WTC11 (cell line): ENCODE results near the gene MAMLD1. TPM values are rescaled to one million over a fixed set of nuclear protein-coding genes. Genes with fewer than 3 reads are reported as not detected.

Experiments used
- ATAC-seq: fragments of 200-7000 bp; cut with Tn5 transposase; 2 replicates; pipeline ENCODE4 v1.10.0; 2021; ENCODE audit warnings: mild to moderate bottlenecking, moderate library complexity
- CTCF ChIA-PET: fragments of 300-600 bp; sonication (Branson Sonifier 250); formaldehyde crosslinking; loops from one replicate; lab custom pipeline; 2021; ENCODE audit warnings: antibody characterized with exemption; lab: Charles Lee
- POLR2A ChIA-PET: fragments of 350-600 bp; sonication (Branson Sonifier 250); formaldehyde crosslinking; loops from one replicate; lab custom pipeline; 2021; ENCODE audit warnings: antibody characterized with exemption; lab: Charles Lee
- DNase-seq: peaks from one replicate; pipeline ENCODE4 v3.0.0; 2021; ENCODE audit warnings: low spot score
- H3K27ac Mint-ChIP-seq: 2 replicates; pipeline ENCODE4 v1.8.0; 2021; ENCODE audit warnings: mixed read lengths
- H3K27me3 Mint-ChIP-seq: 2 replicates; pipeline ENCODE4 v1.8.0; 2021; ENCODE audit warnings: low read depth, mild to moderate bottlenecking, moderate library complexity, mixed read lengths
- H3K36me3 Mint-ChIP-seq: 2 replicates; pipeline ENCODE4 v1.8.0; 2021; ENCODE audit warnings: mixed read lengths
- H3K4me1 Mint-ChIP-seq: 2 replicates; pipeline ENCODE4 v1.8.0; 2022; ENCODE audit warnings: mixed read lengths
- H3K4me3 Mint-ChIP-seq: 2 replicates; pipeline ENCODE4 v1.8.0; 2021; ENCODE audit warnings: mild to moderate bottlenecking, moderate library complexity, mixed read lengths
- H3K9me3 Mint-ChIP-seq: 2 replicates; pipeline ENCODE4 v1.8.0; 2021; ENCODE audit warnings: mixed read lengths
- CREM ChIP-seq: sonication (generic); formaldehyde crosslinking; IDR thresholded peaks from 2 replicates; pipeline ENCODE4 v1.8.1; 2022; ENCODE audit warnings: mild to moderate bottlenecking, missing genetic modification reagents, moderate library complexity
- JUN ChIP-seq: sonication (generic); formaldehyde crosslinking; IDR thresholded peaks from 2 replicates; pipeline ENCODE4 v1.8.0; 2023; ENCODE audit warnings: mild to moderate bottlenecking, missing genetic modification reagents
- MAX ChIP-seq: sonication (generic); formaldehyde crosslinking; IDR thresholded peaks from 2 replicates; pipeline ENCODE4 v1.8.0; 2022; ENCODE audit warnings: mild to moderate bottlenecking, missing genetic modification reagents
- NFATC4 ChIP-seq: fragments of 250-450 bp; sonication (Bioruptor Pico); IDR thresholded peaks from 2 replicates; pipeline ENCODE4 v1.9.0; 2021; ENCODE audit warnings: mild to moderate bottlenecking
- NR3C1 ChIP-seq: sonication (generic); formaldehyde crosslinking; conservative IDR thresholded peaks from 2 replicates; pipeline ENCODE4 v1.8.1; 2023; ENCODE audit warnings: low read depth, mild to moderate bottlenecking, missing genetic modification reagents
- TCF7 ChIP-seq: sonication (generic); formaldehyde crosslinking; IDR thresholded peaks from 2 replicates; pipeline ENCODE4 v1.8.0; 2022; ENCODE audit warnings: mild to moderate bottlenecking, low read depth, missing genetic modification reagents, moderate library complexity
- ZBTB21 ChIP-seq: sonication (generic); formaldehyde crosslinking; IDR thresholded peaks from 2 replicates; pipeline ENCODE4 v1.8.1; 2023; ENCODE audit warnings: mild to moderate bottlenecking, missing genetic modification reagents, borderline replicate concordance
- ZNF219 ChIP-seq: sonication (generic); formaldehyde crosslinking; IDR thresholded peaks from 2 replicates; pipeline ENCODE4 v1.8.0; 2023; ENCODE audit warnings: missing genetic modification reagents, mild to moderate bottlenecking, borderline replicate concordance
- ZNF317 ChIP-seq: sonication (generic); formaldehyde crosslinking; IDR thresholded peaks from 2 replicates; pipeline ENCODE4 v1.8.1; 2023; ENCODE audit warnings: low read depth, mild to moderate bottlenecking, moderate library complexity, missing genetic modification reagents, borderline replicate concordance
- ZNF416 ChIP-seq: fragments of 250-450 bp; sonication (Bioruptor Pico); IDR thresholded peaks from 2 replicates; pipeline ENCODE4 v1.9.0; 2021; ENCODE audit warnings: mild to moderate bottlenecking, inconsistent platforms
- total RNA-seq: library from RNA; stranded (reverse); gene quantifications from 3 replicates; pipeline ENCODE4 v1.2.3, GENCODE V29; 2021
- TF ChIP-seq, protein P1 (sequence below): sonication (generic); formaldehyde crosslinking; IDR thresholded peaks from 2 replicates; pipeline ENCODE4 v1.8.0; 2023; ENCODE audit warnings: missing genetic modification reagents
- TF ChIP-seq, protein P2 (sequence below): fragments of 250-450 bp; sonication (Bioruptor Pico); IDR thresholded peaks from 2 replicates; pipeline ENCODE4 v1.9.0; 2021; ENCODE audit warnings: mild to moderate bottlenecking
- TF ChIP-seq, protein P3 (sequence below): sonication (generic); formaldehyde crosslinking; IDR thresholded peaks from 2 replicates; pipeline ENCODE4 v1.8.1; 2022; ENCODE audit warnings: low read depth, missing genetic modification reagents, borderline replicate concordance
- TF ChIP-seq, protein P4 (sequence below): sonication (generic); formaldehyde crosslinking; IDR thresholded peaks from 2 replicates; pipeline ENCODE4 v1.8.0; 2022; ENCODE audit warnings: missing genetic modification reagents
- TF ChIP-seq, protein P5 (sequence below): sonication (generic); formaldehyde crosslinking; IDR thresholded peaks from 2 replicates; pipeline ENCODE4 v1.8.1; 2023; ENCODE audit warnings: mild to moderate bottlenecking, missing genetic modification reagents, moderate library complexity
- TF ChIP-seq, protein P6 (sequence below): sonication (generic); formaldehyde crosslinking; IDR thresholded peaks from 2 replicates; pipeline ENCODE4 v1.8.1; 2023; ENCODE audit warnings: mild to moderate bottlenecking, missing genetic modification reagents, borderline replicate concordance
- TF ChIP-seq, protein P7 (sequence below): sonication (generic); formaldehyde crosslinking; conservative IDR thresholded peaks from 2 replicates; pipeline ENCODE4 v1.8.1; 2023; ENCODE audit warnings: mild to moderate bottlenecking, low read depth, missing genetic modification reagents, moderate library complexity

The MAMLD1 gene
- total RNA-seq, 1 experiment from 2014 or later, result 0.35 TPM

GRCh38 chrX:150409486-150409885 lies 46.4 kb downstream of the MAMLD1 start:
- POLR2A ChIA-PET, result no interaction called here
- Mint-ChIP-seq H3K4me1 (peaks cover 9% of the 10 kb centered on the region), H3K9me3 (no peaks in the 10 kb centered on the region), H3K36me3 (no peaks in the 10 kb centered on the region), H3K4me3 (no peak overlapping the region), H3K27ac (no peak overlapping the region), H3K27me3 (no peaks in the 10 kb centered on the region)
- TF ChIP-seq, protein P1, sequence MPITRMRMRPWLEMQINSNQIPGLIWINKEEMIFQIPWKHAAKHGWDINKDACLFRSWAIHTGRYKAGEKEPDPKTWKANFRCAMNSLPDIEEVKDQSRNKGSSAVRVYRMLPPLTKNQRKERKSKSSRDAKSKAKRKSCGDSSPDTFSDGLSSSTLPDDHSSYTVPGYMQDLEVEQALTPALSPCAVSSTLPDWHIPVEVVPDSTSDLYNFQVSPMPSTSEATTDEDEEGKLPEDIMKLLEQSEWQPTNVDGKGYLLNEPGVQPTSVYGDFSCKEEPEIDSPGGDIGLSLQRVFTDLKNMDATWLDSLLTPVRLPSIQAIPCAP (CRISPR knock-in tag), result no peak
- TF ChIP-seq ZNF317 (CRISPR knock-in tag) (no peak), ZBTB21 (CRISPR knock-in tag) (no peak), TCF7 (CRISPR knock-in tag) (no peak), NR3C1 (CRISPR knock-in tag) (no peak), CREM (no peak), MAX (CRISPR knock-in tag) (no peak)
- TF ChIP-seq, protein P2, sequence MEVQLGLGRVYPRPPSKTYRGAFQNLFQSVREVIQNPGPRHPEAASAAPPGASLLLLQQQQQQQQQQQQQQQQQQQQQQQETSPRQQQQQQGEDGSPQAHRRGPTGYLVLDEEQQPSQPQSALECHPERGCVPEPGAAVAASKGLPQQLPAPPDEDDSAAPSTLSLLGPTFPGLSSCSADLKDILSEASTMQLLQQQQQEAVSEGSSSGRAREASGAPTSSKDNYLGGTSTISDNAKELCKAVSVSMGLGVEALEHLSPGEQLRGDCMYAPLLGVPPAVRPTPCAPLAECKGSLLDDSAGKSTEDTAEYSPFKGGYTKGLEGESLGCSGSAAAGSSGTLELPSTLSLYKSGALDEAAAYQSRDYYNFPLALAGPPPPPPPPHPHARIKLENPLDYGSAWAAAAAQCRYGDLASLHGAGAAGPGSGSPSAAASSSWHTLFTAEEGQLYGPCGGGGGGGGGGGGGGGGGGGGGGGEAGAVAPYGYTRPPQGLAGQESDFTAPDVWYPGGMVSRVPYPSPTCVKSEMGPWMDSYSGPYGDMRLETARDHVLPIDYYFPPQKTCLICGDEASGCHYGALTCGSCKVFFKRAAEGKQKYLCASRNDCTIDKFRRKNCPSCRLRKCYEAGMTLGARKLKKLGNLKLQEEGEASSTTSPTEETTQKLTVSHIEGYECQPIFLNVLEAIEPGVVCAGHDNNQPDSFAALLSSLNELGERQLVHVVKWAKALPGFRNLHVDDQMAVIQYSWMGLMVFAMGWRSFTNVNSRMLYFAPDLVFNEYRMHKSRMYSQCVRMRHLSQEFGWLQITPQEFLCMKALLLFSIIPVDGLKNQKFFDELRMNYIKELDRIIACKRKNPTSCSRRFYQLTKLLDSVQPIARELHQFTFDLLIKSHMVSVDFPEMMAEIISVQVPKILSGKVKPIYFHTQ (CRISPR knock-in tag), result no peak
- CTCF ChIA-PET, result no interaction called here
- DNase-seq (no peak), ATAC-seq (no peak)

GRCh38 chrX:150409964-150410363 lies 46.8 kb downstream of the MAMLD1 start:
- Mint-ChIP-seq H3K4me1 (peaks cover 9% of the 10 kb centered on the region), H3K36me3 (no peaks in the 10 kb centered on the region), H3K27me3 (no peaks in the 10 kb centered on the region), H3K4me3 (no peak overlapping the region), H3K9me3 (no peaks in the 10 kb centered on the region), H3K27ac (no peak overlapping the region)
- POLR2A ChIA-PET, result no interaction called here
- no peak for DNase-seq
- CTCF ChIA-PET, result interaction anchor here (1.1 kb wide), 1 partner anchor 45 kb away, joined by 3 read pairs; no protein-coding TSS in a partner anchor
- ATAC-seq, result no peak
- TF ChIP-seq ZNF416 (CRISPR knock-in tag) (no peak), ZNF219 (no peak), NFATC4 (CRISPR knock-in tag) (no peak), JUN (CRISPR knock-in tag) (no peak)
- TF ChIP-seq, protein P3, sequence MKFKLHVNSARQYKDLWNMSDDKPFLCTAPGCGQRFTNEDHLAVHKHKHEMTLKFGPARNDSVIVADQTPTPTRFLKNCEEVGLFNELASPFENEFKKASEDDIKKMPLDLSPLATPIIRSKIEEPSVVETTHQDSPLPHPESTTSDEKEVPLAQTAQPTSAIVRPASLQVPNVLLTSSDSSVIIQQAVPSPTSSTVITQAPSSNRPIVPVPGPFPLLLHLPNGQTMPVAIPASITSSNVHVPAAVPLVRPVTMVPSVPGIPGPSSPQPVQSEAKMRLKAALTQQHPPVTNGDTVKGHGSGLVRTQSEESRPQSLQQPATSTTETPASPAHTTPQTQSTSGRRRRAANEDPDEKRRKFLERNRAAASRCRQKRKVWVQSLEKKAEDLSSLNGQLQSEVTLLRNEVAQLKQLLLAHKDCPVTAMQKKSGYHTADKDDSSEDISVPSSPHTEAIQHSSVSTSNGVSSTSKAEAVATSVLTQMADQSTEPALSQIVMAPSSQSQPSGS (CRISPR knock-in tag), result no peak
- TF ChIP-seq, protein P4, sequence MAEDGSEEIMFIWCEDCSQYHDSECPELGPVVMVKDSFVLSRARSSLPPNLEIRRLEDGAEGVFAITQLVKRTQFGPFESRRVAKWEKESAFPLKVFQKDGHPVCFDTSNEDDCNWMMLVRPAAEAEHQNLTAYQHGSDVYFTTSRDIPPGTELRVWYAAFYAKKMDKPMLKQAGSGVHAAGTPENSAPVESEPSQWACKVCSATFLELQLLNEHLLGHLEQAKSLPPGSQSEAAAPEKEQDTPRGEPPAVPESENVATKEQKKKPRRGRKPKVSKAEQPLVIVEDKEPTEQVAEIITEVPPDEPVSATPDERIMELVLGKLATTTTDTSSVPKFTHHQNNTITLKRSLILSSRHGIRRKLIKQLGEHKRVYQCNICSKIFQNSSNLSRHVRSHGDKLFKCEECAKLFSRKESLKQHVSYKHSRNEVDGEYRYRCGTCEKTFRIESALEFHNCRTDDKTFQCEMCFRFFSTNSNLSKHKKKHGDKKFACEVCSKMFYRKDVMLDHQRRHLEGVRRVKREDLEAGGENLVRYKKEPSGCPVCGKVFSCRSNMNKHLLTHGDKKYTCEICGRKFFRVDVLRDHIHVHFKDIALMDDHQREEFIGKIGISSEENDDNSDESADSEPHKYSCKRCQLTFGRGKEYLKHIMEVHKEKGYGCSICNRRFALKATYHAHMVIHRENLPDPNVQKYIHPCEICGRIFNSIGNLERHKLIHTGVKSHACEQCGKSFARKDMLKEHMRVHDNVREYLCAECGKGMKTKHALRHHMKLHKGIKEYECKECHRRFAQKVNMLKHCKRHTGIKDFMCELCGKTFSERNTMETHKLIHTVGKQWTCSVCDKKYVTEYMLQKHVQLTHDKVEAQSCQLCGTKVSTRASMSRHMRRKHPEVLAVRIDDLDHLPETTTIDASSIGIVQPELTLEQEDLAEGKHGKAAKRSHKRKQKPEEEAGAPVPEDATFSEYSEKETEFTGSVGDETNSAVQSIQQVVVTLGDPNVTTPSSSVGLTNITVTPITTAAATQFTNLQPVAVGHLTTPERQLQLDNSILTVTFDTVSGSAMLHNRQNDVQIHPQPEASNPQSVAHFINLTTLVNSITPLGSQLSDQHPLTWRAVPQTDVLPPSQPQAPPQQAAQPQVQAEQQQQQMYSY, result no peak
- TF ChIP-seq, protein P5, sequence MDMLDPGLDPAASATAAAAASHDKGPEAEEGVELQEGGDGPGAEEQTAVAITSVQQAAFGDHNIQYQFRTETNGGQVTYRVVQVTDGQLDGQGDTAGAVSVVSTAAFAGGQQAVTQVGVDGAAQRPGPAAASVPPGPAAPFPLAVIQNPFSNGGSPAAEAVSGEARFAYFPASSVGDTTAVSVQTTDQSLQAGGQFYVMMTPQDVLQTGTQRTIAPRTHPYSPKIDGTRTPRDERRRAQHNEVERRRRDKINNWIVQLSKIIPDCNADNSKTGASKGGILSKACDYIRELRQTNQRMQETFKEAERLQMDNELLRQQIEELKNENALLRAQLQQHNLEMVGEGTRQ (CRISPR knock-in tag), result no peak
- TF ChIP-seq, protein P6, sequence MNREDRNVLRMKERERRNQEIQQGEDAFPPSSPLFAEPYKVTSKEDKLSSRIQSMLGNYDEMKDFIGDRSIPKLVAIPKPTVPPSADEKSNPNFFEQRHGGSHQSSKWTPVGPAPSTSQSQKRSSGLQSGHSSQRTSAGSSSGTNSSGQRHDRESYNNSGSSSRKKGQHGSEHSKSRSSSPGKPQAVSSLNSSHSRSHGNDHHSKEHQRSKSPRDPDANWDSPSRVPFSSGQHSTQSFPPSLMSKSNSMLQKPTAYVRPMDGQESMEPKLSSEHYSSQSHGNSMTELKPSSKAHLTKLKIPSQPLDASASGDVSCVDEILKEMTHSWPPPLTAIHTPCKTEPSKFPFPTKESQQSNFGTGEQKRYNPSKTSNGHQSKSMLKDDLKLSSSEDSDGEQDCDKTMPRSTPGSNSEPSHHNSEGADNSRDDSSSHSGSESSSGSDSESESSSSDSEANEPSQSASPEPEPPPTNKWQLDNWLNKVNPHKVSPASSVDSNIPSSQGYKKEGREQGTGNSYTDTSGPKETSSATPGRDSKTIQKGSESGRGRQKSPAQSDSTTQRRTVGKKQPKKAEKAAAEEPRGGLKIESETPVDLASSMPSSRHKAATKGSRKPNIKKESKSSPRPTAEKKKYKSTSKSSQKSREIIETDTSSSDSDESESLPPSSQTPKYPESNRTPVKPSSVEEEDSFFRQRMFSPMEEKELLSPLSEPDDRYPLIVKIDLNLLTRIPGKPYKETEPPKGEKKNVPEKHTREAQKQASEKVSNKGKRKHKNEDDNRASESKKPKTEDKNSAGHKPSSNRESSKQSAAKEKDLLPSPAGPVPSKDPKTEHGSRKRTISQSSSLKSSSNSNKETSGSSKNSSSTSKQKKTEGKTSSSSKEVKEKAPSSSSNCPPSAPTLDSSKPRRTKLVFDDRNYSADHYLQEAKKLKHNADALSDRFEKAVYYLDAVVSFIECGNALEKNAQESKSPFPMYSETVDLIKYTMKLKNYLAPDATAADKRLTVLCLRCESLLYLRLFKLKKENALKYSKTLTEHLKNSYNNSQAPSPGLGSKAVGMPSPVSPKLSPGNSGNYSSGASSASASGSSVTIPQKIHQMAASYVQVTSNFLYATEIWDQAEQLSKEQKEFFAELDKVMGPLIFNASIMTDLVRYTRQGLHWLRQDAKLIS, result no peak
- TF ChIP-seq, protein P7, sequence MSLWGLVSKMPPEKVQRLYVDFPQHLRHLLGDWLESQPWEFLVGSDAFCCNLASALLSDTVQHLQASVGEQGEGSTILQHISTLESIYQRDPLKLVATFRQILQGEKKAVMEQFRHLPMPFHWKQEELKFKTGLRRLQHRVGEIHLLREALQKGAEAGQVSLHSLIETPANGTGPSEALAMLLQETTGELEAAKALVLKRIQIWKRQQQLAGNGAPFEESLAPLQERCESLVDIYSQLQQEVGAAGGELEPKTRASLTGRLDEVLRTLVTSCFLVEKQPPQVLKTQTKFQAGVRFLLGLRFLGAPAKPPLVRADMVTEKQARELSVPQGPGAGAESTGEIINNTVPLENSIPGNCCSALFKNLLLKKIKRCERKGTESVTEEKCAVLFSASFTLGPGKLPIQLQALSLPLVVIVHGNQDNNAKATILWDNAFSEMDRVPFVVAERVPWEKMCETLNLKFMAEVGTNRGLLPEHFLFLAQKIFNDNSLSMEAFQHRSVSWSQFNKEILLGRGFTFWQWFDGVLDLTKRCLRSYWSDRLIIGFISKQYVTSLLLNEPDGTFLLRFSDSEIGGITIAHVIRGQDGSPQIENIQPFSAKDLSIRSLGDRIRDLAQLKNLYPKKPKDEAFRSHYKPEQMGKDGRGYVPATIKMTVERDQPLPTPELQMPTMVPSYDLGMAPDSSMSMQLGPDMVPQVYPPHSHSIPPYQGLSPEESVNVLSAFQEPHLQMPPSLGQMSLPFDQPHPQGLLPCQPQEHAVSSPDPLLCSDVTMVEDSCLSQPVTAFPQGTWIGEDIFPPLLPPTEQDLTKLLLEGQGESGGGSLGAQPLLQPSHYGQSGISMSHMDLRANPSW (CRISPR knock-in tag), result no peak
